ENCODE results near the gene CTIF. TPM values are rescaled to one million over a fixed set of nuclear protein-coding genes. Genes with fewer than 3 reads are reported as not detected.

The CTIF gene
- total RNA-seq, 1 experiment from 2014 or later = 26.5 TPM

- ATAC-seq (no peak), DNase-seq (ENCODE audit: low read depth, low spot score) (no peak)
- Histone ChIP-seq H3K27ac (ENCODE audit: low read length) (no peak overlapping the region), H3K36me3 (ENCODE audit: control insufficient read depth, insufficient read depth, low read length) (no peaks in the 10 kb centered on the region), H3K9me3 (ENCODE audit: control insufficient read depth, insufficient read depth, low read depth, low read length) (no peaks in the 10 kb centered on the region), H3K27me3 (ENCODE audit: control insufficient read depth, insufficient read depth, low read length) (no peaks in the 10 kb centered on the region), H3K4me3 (ENCODE audit: low read depth in 2 of 2, low read length in 2 of 2) (no peak overlapping the region), H3K4me1 (ENCODE audit: control insufficient read depth, insufficient read depth, low read length) (peaks cover 3% of the 10 kb centered on the region)
- ChIA-PET CTCF (no interaction called here), POLR2A (no interaction called here)
- no TSS peak for BruUV-seq (replicated peaks)
- intact Hi-C loops (cut with micrococcal nuclease; ENCODE audit: unreplicated experiment) = no loop called here
- in situ Hi-C loops (cut with HindIII; ENCODE audit: low pct_unique_long_range_greater_than_20kb, low sequenced_read_pairs) = no loop called here
- no peak for TF ChIP-seq TCF7L2 (IDR thresholded peaks at IDR 0.05; ENCODE audit: low read depth, low read length)
- TF ChIP-seq SIN3A (IDR thresholded peaks at IDR 0.05; ENCODE audit: borderline replicate concordance, insufficient read depth, low read depth, low read length) = no peak
- TF ChIP-seq POLR2AphosphoS5 (IDR thresholded peaks at IDR 0.05; ENCODE audit: low read depth, low read length) = no peak
- TF ChIP-seq CTCF (IDR thresholded peaks at IDR 0.05) = no peak
- no peak for TF ChIP-seq REST (IDR thresholded peaks at IDR 0.05; ENCODE audit: insufficient read depth in 1 of 2, low read depth in 2 of 2, low read length in 1 of 2)
Observed at GRCh38 chr18:48850822-48851598, 312.2 kb downstream of the CTIF start.

GRCh38 chr18:48851599-48851960 is 312.7 kb downstream of the CTIF start:
- TF ChIP-seq REST (IDR thresholded peaks at IDR 0.05; ENCODE audit: insufficient read depth in 1 of 2, low read depth in 2 of 2, low read length in 1 of 2) = no peak
- no peak for TF ChIP-seq SIN3A (IDR thresholded peaks at IDR 0.05; ENCODE audit: borderline replicate concordance, insufficient read depth, low read depth, low read length)
- TF ChIP-seq CTCF (IDR thresholded peaks at IDR 0.05) = no peak
- no peak for ATAC-seq
- no TSS peak for BruUV-seq (replicated peaks)
- H3K4me1 ChIP-seq (ENCODE audit: control insufficient read depth, insufficient read depth, low read length) = peaks cover 3% of the 10 kb centered on the region
- intact Hi-C loops (cut with micrococcal nuclease; ENCODE audit: unreplicated experiment) (no loop called here), in situ Hi-C loops (cut with HindIII; ENCODE audit: low pct_unique_long_range_greater_than_20kb, low sequenced_read_pairs) (no loop called here)
- no peak overlapping the region for H3K27ac ChIP-seq (ENCODE audit: low read length)
- ChIA-PET CTCF (no interaction called here), POLR2A (no interaction called here)
- no peak for DNase-seq (ENCODE audit: low read depth, low spot score)
- H3K9me3 ChIP-seq (ENCODE audit: control insufficient read depth, insufficient read depth, low read depth, low read length) = no peaks in the 10 kb centered on the region
- no peak overlapping the region for H3K4me3 ChIP-seq (ENCODE audit: low read depth in 2 of 2, low read length in 2 of 2)
- H3K27me3 ChIP-seq (ENCODE audit: control insufficient read depth, insufficient read depth, low read length) = no peaks in the 10 kb centered on the region
- no peaks in the 10 kb centered on the region for H3K36me3 ChIP-seq (ENCODE audit: control insufficient read depth, insufficient read depth, low read length)
